Stomach (tissue), 9 donors: ENCODE measurements around the gene DRAP1. TPM values are rescaled to one million over a fixed set of nuclear protein-coding genes. Genes with fewer than 3 reads are reported as not detected.
A peak's percentile ranks its signal among the peaks of the same experiment; 100 is the strongest.
"Not testable (repeated sequence)": the region's sequence is repeated elsewhere in the genome, so short reads cannot be mapped to it uniquely, and the experiment has no call there.

Experiments used
- DNase-seq, 2 donors: peaks; one replicate each; pipeline versions ENCODE4 v3.0.0 to v3.0.0-alpha.2; 2013 to 2019
- H3K27ac ChIP-seq, 5 donors: fragments of 200-600 bp in 4 of 5; sonication (generic) in 4 of 5; one replicate each; pipeline ENCODE4 v1.5.1; 2013 to 2019; ENCODE audit warnings: mild to moderate bottlenecking in 1 of 5, moderate library complexity in 1 of 5
- H3K27me3 ChIP-seq, 3 donors: fragments of 200-600 bp; sonication (generic); one replicate each; pipeline ENCODE4 v1.5.1; 2017 to 2019; ENCODE audit warnings: mixed run types in 1 of 3
- H3K36me3 ChIP-seq, 4 donors: fragments of 200-600 bp; sonication (generic); 1 replicate in 3 of 4; 2 replicates in 1 of 4; pipeline ENCODE4 v1.5.1; 2016 to 2019
- H3K4me1 ChIP-seq, 4 donors: fragments of 200-600 bp; sonication (generic); one replicate each; pipeline ENCODE4 v1.5.1; 2016 to 2019
- H3K4me3 ChIP-seq, 4 donors: fragments of 200-600 bp; sonication (generic) in 3 of 4; one replicate each; pipeline ENCODE4 v1.5.1; 2016 to 2019; ENCODE audit warnings: mild to moderate bottlenecking in 1 of 4
- H3K9me3 ChIP-seq, 4 donors: fragments of 200-600 bp; sonication (generic); one replicate each; pipeline ENCODE4 v1.5.1; 2016 to 2019
- EP300 ChIP-seq: sonication (generic); formaldehyde crosslinking; IDR thresholded peaks from one replicate; pipeline ENCODE4 v1.6.1; 2017; ENCODE audit warnings: antibody characterized with exemption
- POLR2A ChIP-seq, 4 donors: fragments of 450-650 bp; IDR thresholded peaks; one replicate each; pipeline ENCODE4 v1.6.1; 2016; ENCODE audit warnings: antibody characterized with exemption in 4 of 4, control low read depth in 2 of 4, mild to moderate bottlenecking in 1 of 4, moderate library complexity in 1 of 4
- POLR2AphosphoS5 ChIP-seq, 3 donors: sonication (generic); formaldehyde crosslinking; IDR thresholded peaks; one replicate each; pipeline ENCODE4 v1.6.1; 2016; ENCODE audit warnings: antibody characterized with exemption in 3 of 3
- WGBS, 5 donors: extraction: QIAGEN DNeasy Blood & Tissue Kit in 3 of 5; methylation state at CpG; one replicate each; pipeline versions ENCODE4 v1.1.5 to v1.1.7; 2013 to 2018; 5-methylcytosine and 5-hydroxymethylcytosine counted together
- intact Hi-C: fragments of 100-400 bp; cut with DNase I; formaldehyde crosslinking; loops from one replicate; pipeline ENCODE4 v1.15.1; 2023; ENCODE audit warnings: low total_unique reads
- polyA plus RNA-seq, 3 donors: library from polyadenylated mRNA; stranded (reverse); fragments of 200-250 nt; gene quantifications; one replicate each; pipeline ENCODE4 v1.2.3, GENCODE V29; 2013
- total RNA-seq, 5 donors: library from RNA; depleted of rRNA; stranded (reverse); fragments of >200 nt; gene quantifications; one replicate each; pipeline versions ENCODE4 v1.1.0 to v1.2.3, GENCODE V29; 2014 to 2016
- TF ChIP-seq, protein P1 (sequence below), 7 experiments: fragments of 450-650 bp in 4 of 7; fragments of 200-600 bp in 3 of 7; sonication (generic) in 3 of 7; IDR thresholded peaks; one replicate each; pipeline ENCODE4 v1.5.1; 2016 to 2019; ENCODE audit warnings: antibody characterized with exemption in 7 of 7, control low read depth in 2 of 7, mild to moderate bottlenecking in 1 of 7
- donor health status: healthy with polysubstance abuse.
- donor health status: Bipolar disorder and iron deficiency.
- donor health status: healthy.

The DRAP1 gene
- total and polyA plus RNA-seq, 8 donors = 13.3 to 133 (median 64.0) TPM

DNA sequence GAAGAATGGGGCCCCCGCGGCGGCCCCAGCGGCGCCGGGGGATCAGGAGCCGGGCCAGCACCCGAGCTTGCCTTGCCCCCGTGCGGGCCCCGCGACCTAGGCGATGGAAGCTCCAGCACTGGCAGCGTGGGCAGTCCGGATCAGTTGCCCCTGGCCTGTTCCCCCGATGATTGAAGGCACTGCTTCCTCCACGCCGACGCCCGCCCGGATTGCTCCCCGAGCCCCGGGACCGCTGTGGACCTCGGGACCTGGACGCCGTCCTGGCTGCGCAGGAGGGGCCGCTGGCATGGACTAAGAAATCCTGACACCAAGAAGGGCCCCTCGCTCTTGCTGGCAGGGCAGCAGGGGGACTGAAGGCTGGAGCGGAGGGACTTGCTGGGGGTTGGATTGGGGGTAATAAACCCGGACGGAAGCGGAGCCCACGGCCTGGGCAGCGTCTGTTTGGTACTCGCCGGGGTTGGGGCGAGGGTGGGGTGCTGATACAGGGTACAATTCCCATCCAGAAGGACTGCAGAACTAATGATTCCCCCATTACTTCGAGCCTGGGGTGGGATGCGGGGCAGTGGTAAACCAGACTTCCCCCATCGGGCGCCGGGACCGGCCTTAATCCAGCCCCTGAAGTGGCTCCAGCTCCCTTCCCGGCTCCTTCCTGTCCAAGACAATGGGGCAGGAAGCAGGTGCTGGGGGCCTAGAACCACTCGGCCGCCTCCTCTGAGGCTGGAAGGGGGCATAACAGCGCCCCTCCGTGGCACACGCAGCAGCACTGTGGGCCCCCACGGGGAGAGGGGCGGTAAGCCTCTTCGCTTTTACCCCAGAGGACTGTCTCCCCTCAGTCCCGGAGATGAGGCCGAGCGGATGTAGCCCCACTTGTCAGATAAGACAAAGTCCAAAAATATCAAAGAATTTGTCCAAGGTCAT, 27.7 kb upstream of the DRAP1 start:
- H3K9me3 ChIP-seq = no peaks in the 10 kb centered on the region
- peak overlapping the region; percentile 94 to 98 (median 96) for H3K27ac ChIP-seq
- intact Hi-C loops = no loop called here
- 8 to 15% (median 13%) methylated on average over 28 to 57 of the region's 57 CpGs for WGBS, 5 donors
- peak in 1 of 2 donors; percentile 68 for DNase-seq
- no peaks in the 10 kb centered on the region for H3K27me3 ChIP-seq
- TF ChIP-seq POLR2AphosphoS5 (IDR thresholded peaks at IDR 0.05) = peak in 2 of 3 donors; percentile 51 to 58
- no peak for TF ChIP-seq POLR2A (IDR thresholded peaks at IDR 0.05)
- TF ChIP-seq, protein P1, sequence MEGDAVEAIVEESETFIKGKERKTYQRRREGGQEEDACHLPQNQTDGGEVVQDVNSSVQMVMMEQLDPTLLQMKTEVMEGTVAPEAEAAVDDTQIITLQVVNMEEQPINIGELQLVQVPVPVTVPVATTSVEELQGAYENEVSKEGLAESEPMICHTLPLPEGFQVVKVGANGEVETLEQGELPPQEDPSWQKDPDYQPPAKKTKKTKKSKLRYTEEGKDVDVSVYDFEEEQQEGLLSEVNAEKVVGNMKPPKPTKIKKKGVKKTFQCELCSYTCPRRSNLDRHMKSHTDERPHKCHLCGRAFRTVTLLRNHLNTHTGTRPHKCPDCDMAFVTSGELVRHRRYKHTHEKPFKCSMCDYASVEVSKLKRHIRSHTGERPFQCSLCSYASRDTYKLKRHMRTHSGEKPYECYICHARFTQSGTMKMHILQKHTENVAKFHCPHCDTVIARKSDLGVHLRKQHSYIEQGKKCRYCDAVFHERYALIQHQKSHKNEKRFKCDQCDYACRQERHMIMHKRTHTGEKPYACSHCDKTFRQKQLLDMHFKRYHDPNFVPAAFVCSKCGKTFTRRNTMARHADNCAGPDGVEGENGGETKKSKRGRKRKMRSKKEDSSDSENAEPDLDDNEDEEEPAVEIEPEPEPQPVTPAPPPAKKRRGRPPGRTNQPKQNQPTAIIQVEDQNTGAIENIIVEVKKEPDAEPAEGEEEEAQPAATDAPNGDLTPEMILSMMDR (IDR thresholded peaks at IDR 0.05) = no peak
- peaks cover 0 to 8% (median 5%) of the 10 kb centered on the region in 4 donors for H3K36me3 ChIP-seq
- H3K4me3 ChIP-seq = peak overlapping the region; percentile 57 to 75 (median 68)
- H3K4me1 ChIP-seq = peaks cover 60 to 73% (median 66%) of the 10 kb centered on the region in 4 donors

DNA sequence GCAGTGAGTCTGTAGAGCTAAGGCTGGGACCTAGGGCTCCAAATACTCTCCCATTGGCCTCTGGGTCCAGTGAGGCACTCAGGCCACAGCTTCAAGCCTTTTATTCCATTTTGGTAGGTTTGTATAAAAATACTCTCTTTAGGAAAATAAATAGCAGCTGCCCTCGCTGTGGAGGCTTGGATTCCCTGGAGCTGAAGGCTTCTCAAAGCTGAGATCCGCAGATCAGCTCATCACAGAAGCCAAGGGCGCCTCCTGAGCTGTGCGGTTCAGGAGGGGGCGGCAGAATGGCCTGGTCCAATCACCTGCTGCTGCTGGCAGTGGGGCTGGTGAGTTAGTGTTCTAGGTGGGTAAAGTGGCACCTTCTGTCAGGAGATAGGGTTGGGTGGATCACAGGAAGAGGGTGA, 27.1 kb upstream of the DRAP1 start:
- Histone ChIP-seq H3K27ac (peak overlapping the region; percentile 94 to 98 (median 96)), H3K4me1 (peaks cover 53 to 71% (median 60%) of the 10 kb centered on the region in 4 donors), H3K4me3 (peak overlapping the region; percentile 57 to 75 (median 68))
- H3K36me3 ChIP-seq, DNase-seq, H3K9me3 ChIP-seq, intact Hi-C loops, H3K27me3 ChIP-seq: not testable (repeated sequence)
- WGBS, 5 donors = 60 to 78% (median 75%) methylated on average over 5 of the region's 5 CpGs

DNA sequence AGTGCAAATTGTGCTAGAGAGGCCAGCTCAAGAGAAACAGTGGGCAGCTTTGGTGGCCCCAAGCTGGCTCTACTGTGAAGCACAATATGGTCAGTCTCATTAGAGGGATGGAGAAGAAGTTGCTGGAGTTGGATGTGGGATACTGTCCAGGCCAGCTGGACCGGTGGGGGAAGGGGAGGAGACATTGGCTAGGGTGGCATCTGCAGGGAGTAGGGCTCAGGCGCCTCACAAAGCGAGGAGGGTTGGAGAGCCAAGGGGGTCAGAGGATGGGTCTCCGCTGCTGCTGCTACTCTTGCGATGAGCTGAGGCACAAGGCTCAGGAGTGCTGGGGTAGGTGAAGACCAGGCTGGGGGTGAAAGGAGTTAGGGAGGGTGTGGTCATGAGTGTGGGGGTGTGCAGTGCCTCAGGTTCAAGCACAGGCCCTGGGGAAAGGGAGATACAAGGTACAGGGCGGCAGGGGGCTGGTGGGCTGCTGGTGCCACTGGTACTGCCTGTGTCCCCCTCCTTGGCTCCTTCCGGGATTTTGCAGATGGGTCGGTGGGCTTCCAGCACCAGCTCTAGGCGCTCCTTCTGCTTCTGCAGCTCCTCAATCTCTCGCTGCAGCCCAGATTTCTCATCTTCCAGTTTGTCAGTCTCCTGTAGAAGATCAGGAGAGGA, 26.4 kb upstream of the DRAP1 start:
- intact Hi-C loops = no loop called here
- DNase-seq = no peak
- TF ChIP-seq EP300 = no peak
- no peak for TF ChIP-seq POLR2AphosphoS5 (IDR thresholded peaks at IDR 0.05)
- TF ChIP-seq, protein P1 (IDR thresholded peaks at IDR 0.05) = no peak
- no peak for TF ChIP-seq POLR2A (IDR thresholded peaks at IDR 0.05)
- peaks cover 47 to 71% (median 53%) of the 10 kb centered on the region in 4 donors for H3K4me1 ChIP-seq
- peak overlapping the region in 4 of 5 donors; percentile 94 to 98 (median 96) for H3K27ac ChIP-seq
- peaks cover 0 to 7% (median 0%) of the 10 kb centered on the region in 4 donors for H3K36me3 ChIP-seq
- 67 to 84% (median 76%) methylated on average over 10 of the region's 10 CpGs for WGBS, 5 donors
- no peaks in the 10 kb centered on the region for H3K9me3 ChIP-seq
- H3K4me3 ChIP-seq = peak overlapping the region in 2 of 4 donors; percentile 57 to 72
- H3K27me3 ChIP-seq = no peaks in the 10 kb centered on the region

DNA sequence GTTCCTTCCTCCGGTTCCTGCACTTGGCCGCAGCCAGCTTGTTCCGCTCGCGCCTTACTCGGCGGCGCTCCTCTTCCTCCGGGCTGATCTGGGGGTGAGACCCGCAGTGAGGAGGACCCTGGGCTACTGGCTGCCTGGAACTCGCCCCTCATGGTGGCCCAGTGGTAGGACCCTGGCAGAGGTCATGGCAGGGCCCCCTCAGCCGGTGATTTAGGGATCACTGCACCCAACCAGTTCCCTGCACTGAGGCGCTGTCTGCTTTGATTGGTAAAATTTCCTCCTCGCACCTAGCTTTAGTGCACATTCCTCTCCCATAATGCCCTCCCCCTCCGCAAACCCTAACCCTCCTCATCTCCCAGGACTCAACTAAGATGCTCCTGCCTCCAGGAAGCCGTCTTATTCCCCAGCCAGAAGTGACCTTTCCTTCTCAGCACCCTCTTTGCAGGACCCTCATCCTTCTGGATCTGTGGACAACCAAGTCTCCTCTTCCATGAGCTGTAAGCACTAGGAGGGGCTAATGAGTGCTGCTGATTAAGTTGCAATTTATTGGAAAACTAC, 25.1 kb upstream of the DRAP1 start:
- Histone ChIP-seq H3K36me3 (peaks cover 0 to 7% (median 0%) of the 10 kb centered on the region in 4 donors), H3K9me3 (no peaks in the 10 kb centered on the region), H3K27ac (peak overlapping the region; percentile 53 to 98 (median 96)), H3K4me3 (peak overlapping the region in 3 of 4 donors; percentile 7 to 72 (median 19)), H3K27me3 (peaks cover 0 to 3% (median under 1%) of the 10 kb centered on the region in 3 donors), H3K4me1 (peaks cover 47 to 73% (median 50%) of the 10 kb centered on the region in 4 donors)
- no peak for DNase-seq
- intact Hi-C loops = no loop called here
- no peak for TF ChIP-seq POLR2A (IDR thresholded peaks at IDR 0.05)
- TF ChIP-seq POLR2AphosphoS5 (IDR thresholded peaks at IDR 0.05) = peak in 1 of 3 donors; percentile 23
- WGBS, 5 donors = 61 to 80% (median 66%) methylated on average over 14 to 16 of the region's 16 CpGs

DNA sequence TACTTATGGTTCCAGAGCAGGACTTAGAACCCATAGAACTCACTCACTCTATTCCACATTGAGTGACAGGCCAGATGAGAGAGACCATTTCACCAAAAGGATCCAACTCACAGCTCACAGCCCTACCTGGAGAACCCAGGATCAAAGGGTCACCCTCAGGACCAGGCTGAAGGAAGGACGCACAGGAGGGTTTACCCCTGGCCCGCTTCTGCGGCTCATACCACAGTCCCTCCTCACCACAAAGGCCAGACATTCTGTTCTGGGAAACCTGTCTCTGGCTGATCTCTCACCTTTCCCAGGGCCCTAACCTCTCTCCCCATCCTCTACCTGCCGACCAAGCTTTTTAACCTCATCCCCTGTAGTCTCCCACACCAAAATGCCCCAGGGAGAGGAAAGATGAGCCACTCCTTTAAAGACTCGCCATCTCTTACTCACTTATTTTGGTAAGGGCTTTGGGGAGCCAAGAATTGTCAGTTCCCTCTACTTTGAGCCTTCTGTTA, 23.7 kb upstream of the DRAP1 start:
- Histone ChIP-seq H3K9me3 (no peaks in the 10 kb centered on the region), H3K36me3 (peaks cover 0 to 7% (median 0%) of the 10 kb centered on the region in 4 donors), H3K4me1 (peaks cover 45 to 74% (median 50%) of the 10 kb centered on the region in 4 donors), H3K27me3 (peaks cover 0 to 11% (median 10%) of the 10 kb centered on the region in 3 donors), H3K4me3 (no peak overlapping the region), H3K27ac (no peak overlapping the region)
- TF ChIP-seq, protein P1 (IDR thresholded peaks at IDR 0.05) = no peak
- TF ChIP-seq POLR2A (IDR thresholded peaks at IDR 0.05) (no peak), EP300 (no peak), POLR2AphosphoS5 (IDR thresholded peaks at IDR 0.05) (no peak)
- 88 to 99% (median 94%) methylated on average over 5 of the region's 5 CpGs for WGBS, 5 donors
- intact Hi-C loops = no loop called here
- no peak for DNase-seq
